Right kidney (tissue), 1 donor: Measurements from ENCODE around the gene NTM.

ENCODE experiments used
- DNase-seq: peaks from one replicate; pipeline ENCODE4 v3.0.0-alpha.2; 2016

Gene NTM

GRCh38 chr11:131549099-131549498 lies 178.7 kb downstream of the NTM start:
- no peak for DNase-seq

DNA sequence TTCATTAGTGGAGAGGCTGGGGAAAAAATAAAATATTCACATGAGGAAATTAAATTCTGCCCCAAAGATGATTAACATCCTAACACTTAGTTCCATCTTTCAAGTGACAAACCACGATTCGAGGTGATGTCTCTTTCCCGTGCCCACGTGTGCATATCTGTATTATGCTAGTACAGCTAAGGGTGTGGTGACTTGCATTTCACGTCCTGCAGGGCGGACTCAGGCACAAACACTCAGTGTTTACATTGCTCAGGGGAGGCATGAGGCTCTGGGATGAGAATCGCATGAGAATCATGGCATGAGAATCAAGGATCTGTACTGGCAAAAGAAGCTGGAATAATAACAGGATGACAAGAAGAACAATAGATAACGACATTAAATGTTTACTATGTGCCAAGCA lies 179.4 kb downstream of the NTM start:
- no peak for DNase-seq

- no peak for DNase-seq
These were observed 189.9 kb downstream of the NTM start for GRCh38 chr11:131560287-131560686.

DNA sequence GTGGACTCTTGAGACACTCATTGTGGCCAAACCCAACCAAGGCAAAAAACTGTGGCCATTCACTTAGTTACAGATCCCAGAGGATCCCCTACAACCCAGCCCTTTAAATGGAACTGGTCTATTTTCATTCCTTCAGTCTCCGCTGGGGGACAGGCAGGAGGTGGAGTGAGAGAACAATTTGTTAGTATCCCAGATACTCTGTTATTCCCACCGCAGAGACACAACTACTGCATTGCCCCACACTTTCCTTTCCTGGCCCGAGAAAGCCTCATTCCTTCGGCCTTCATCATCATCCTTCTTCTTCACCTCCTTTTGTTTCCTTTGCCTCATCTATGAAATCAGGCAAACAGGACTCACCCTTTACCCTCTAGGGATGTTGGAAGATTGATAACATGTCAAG lies 191.1 kb downstream of the NTM start:
- no peak for DNase-seq

DNA sequence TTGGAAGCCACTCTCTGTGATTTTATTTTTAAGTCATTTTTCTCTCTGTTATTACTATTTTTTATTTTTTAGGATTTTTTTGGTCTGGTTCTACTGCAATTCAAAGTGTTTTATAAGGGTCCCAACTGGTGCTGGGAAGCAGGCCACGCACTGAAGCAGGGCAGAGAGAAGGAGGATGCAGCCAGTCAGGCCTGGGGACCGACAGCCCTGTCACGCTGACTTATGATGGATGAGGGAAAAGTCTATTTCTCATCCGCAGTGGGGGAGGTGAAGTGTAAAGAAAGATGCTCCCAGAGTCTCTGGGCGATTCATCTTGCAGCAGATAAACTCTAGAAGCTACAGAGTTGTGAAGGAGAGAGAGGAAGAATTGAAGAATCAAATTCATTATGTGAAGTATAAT lies 191.6 kb downstream of the NTM start:
- DNase-seq = no peak

GRCh38 chr11:131568318-131568717 lies 197.9 kb downstream of the NTM start:
- DNase-seq = no peak

- DNase-seq = no peak
These were observed 201.2 kb downstream of the NTM start for GRCh38 chr11:131571571-131571970.

DNA sequence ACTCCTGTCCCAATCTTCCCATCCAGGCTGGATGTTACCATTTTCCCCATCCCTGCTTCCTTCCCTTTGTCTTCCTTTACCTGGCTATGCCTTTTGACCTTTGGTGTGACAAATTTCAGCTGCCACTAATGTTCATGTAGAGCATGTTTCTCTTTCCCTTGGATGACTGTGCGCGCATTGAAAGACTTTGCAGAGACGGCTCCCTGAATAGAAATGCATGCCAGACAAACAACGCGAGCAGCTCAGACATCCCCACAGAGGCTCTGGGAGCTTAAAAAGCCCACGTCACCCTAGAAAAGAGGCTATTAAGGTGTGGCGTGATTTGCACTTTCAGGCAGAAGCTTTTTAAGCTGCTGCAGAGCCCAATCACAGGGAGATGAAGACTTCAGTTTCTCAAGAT lies 202.0 kb downstream of the NTM start:
- DNase-seq = no peak

DNA sequence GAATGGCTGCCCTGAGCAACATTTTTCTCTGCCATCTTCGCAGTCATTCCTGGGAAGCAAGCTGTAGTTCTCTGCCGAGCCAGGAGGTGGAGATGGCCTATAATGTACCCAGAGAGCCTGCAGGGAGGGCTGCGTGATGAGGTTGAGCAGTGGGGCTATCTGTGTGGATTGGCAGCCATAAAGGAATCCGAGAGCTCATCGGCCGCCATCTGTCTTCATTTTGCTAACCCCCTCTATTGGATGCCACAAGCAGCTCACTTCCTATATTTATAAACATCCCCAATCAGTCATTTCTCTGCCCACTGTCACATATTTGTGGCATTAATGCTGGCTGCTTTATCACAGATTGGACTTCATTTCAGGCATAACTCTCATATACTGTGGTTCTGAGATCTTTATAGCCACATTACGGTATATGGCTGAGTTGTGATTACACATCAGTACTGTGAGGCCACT lies 209.5 kb downstream of the NTM start:
- no peak for DNase-seq

DNA sequence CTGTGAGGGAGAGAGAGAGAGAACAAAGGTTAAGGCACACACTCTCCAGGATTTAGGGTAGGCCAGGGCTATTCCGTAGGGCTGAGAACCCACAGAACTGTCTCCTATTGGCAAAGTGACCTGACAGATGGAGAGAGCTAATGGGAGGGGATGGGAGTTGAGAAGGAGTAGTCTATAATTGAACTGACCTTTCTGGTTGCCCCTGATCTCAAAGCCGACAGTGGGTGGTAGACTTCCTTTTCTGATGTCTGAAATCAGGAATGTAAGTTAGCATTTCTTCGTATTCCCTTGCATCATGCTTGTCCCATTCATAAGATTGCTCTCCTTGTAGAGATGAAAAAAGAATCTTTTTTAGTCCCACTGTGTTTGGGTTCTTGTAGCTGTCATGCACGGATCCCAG lies 210.1 kb downstream of the NTM start:
- DNase-seq = no peak

DNA sequence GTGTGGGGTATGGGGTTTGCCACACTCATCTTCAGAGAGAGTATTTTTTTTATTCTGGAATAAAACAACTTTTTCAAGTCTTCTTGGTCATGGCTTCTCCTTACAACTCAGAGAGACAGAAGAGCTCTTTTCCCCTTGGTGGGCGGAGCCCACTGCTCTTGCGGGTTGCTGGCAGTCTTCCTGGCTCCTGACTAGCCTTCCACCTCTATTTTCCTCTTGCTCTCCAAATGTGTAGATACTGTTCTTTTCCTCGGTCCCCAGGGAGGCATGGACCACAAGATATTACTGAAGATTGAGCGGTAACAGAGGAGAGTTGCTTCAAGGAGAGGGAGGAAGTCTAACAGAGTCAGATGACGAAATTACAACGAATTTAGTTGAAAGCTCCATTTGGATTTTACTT lies 210.6 kb downstream of the NTM start:
- no peak for DNase-seq

DNA sequence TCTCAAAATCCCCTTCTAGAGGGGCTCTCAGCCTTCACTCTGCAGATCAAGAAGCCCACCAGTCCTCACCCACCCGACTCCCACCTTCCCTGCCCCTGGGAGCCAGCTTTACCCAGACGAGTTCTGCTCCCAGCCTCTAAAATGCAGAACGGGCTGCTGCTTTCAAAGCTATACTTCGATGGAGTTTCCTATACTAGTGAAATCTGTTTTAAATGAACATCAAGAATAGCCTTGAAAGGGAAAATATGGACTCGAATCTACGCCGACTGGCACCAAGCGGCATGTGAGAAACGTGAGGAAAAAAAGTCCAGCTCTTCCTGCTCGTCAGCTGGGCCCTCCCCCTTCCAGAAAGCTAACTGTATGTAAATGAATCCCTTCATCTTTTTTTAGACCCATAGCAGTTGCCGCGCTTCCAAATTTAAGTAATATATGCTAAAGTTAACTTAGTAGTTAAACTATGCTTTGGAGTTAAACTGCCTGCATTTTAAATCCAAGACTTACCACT lies 211.7 kb downstream of the NTM start:
- DNase-seq = no peak

GRCh38 chr11:131583421-131583820 lies 213.0 kb downstream of the NTM start:
- DNase-seq = no peak

DNA sequence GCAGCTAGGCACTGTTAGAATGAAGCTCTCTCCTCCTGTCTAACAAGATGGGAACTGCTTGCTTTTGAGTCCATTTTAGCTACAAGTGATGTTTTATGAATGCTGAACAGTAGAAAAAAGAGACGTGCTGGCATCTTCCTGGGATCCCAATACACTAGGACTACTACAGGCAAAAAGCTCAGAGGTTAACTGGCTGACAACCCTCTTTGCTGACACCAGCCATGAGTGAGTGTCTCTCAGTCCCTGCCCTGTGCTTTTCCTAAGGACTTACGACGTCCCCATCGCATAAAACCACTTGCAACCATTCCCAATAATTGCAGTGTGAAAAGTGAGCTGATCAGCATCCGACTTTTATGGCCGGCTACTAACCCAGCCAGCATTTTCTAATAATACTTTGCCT lies 213.5 kb downstream of the NTM start:
- DNase-seq = no peak

- DNase-seq = no peak
These were observed 214.6 kb downstream of the NTM start for GRCh38 chr11:131584785-131585592.

DNA sequence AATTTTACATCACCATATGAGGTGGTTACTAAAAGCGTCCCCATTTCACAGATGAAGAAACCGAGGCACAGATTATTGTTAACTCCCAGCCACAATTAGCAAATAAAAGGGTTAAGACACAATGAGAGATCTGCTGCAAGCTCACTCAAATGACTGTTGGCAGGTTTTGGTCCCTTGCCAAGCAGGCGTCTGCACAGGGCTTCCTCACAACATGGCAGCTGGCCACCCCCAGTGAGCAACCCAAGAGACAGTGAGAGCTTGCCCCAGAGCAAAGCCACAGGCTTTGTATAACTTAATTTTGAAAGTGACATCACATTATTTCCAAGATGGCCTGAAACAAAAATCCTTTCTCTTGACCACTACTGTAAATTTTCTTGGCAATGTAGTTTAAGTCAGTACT lies 217.6 kb downstream of the NTM start:
- no peak for DNase-seq

DNA sequence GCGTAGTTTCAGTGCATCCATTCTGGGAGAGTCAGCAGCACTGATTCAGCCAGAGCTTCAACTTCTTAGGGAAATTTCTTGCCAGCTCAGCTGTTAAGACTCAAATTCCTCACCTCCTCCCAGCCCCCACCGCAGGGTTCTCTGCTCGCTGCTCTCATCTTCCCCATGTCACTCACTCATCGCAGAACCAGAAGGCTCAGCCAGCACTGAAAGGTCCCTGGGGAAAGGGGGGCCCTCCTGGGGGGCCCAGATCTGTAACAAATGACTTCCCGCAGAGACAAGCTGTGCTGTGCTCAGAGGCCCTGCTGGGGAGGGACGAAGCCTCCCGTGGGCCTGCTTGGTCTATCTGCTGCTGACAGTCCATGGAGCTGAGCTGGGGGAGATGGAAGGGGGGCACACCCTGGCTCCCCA lies 220.6 kb downstream of the NTM start:
- peak; percentile 20 for DNase-seq

DNA sequence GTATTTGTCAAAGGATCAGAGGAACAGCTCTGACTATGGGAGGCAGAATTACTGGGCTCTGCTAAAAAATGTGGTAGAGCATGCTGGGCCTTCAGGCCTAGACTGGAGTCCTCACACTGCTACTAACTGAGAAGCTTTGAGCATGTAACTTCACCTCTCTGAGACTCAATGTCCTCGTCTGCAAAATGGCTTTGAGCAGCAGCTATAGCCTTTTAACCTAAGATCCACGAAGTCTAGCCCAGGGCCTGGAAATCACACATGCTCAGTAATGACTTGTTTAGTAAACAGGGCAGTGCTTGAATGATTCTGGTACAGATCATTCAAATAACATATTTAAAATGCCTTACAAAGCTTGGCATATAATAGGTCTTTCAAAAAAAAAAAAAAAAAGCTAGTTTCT lies 221.7 kb downstream of the NTM start:
- no peak for DNase-seq

- DNase-seq = no peak
These were observed 222.3 kb downstream of the NTM start for GRCh38 chr11:131592734-131593133.

GRCh38 chr11:131593301-131593700 lies 222.9 kb downstream of the NTM start:
- DNase-seq = no peak

GRCh38 chr11:131595797-131596196 lies 225.4 kb downstream of the NTM start:
- DNase-seq = no peak

GRCh38 chr11:131597890-131598289 lies 227.5 kb downstream of the NTM start:
- DNase-seq = no peak

GRCh38 chr11:131598305-131598704 lies 227.9 kb downstream of the NTM start:
- no peak for DNase-seq

- no peak for DNase-seq
These were observed 228.9 kb downstream of the NTM start for GRCh38 chr11:131599285-131599684.

DNA sequence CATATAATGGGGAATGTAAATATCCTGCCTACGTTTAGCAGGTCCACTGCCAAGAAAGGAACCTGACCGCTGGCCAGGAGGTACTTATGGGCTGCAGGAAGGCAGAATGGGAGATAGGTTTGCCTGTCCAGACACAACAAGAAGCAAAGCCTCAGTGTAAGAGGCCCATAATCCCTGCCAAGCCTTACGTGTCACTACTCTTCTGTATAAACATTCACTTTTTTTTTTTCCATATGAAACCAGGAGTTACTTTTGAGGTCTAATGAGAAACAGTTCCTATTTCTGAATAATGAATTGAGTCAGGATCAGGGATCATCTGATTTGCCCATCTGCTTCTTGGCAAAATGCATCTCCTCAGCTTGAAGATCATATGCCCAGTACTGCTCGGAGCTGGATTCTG lies 230.2 kb downstream of the NTM start:
- no peak for DNase-seq
